ENCODE measurements around the gene SHB.
A peak's percentile ranks its signal among the peaks of the same experiment; 100 is the strongest.

The SHB gene

GRCh38 chr9:38020151-38021076, 48.6 kb downstream of the SHB start:
- FAIRE-seq, result no peak

DNA sequence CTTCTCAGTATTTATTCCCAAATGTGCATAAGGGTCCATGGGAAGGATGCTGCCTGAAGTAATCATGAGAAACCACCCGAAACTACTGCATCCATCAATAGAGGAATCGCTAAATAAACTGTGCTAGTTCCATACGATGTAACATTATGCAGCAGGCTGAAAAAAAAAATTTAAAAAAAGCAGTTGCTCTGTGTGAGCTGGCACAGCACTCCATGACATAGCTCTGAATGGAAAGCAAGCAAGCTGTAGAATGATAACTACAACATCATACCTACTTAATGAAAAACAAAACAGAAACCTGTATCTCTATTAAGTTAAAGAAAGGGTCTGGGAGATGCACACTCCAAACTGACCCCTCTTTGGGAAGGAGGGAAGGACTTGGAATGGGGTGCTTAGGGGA, 49.3 kb downstream of the SHB start:
- no peak for FAIRE-seq

GRCh38 chr9:38018958-38019602, 49.9 kb downstream of the SHB start:
- peak; percentile 85 for FAIRE-seq

DNA sequence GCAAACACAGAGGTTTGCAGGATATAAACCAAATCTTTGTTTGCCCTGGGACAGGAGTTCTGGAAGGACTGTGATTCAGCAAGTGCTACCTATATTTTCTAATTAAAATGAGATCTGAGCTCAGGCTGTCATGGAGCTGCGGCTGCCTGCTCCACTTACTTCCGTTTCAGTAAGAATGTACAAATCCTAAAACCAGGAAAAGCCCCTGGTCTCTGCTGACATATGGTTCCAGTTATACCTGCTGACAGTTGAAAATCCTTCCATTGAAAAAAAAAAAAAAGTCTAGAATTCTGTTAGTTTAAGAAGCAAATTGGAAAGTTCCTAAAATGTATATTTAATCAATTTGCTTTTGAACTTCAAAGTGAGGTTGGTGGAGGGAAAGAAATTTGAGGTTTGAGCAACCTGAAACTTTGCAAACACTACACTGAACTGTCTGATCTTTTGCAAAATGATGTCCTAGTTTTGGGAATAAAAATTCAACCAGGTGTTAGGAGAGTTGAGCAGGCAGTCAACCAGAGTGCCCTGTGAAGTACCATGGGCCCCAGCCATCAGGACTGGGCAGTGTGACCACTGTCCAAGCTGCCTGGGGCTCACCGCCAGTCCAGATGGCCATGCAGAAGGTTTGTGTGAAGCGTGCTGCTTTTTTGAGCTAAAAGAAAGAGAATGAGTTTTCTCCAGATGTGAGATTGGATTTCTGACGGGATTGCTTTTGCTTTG, 50.6 kb downstream of the SHB start:
- no peak for FAIRE-seq

GRCh38 chr9:38017885-38018186, 51.2 kb downstream of the SHB start:
- FAIRE-seq, result no peak

- FAIRE-seq, result no peak
Observed at GRCh38 chr9:38017149-38017884, 51.7 kb downstream of the SHB start.

DNA sequence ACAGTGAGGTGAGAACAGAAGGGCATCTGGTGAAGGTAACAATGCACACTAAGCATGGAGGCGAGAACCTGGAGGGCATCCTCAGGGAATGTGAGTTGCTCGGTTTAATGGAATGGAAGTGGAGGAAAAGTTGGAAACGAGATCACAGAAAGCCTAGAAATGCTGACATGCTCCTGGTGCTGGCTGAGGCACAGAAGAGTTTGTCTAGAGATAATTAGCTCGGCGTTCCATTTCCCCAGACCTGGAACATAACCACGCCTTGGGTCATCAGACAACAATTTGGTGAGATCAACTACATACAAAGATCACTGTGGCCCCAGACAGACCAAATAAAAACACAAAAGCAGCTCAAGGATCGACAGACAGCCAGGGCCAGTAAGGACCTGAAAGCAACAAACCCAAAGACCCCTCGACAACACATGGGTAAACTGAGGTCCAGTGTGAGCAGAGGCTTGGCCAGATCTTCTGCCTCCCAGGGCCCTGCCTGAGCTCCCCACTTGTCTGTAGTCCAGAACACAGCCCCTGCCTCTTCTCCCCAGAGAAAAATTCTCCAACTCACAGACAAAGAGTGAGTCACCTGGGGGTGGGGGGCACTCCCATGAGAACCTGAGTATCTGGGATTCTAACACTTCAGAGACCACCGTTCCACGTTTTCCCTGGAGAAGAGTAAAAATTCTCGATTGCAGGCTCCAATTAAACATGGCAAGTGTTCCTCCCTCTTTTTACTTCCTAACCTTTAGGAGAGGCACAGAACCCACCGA, 52.5 kb downstream of the SHB start:
- FAIRE-seq, result no peak

GRCh38 chr9:38015906-38016305, 53.1 kb downstream of the SHB start:
- no peak for FAIRE-seq

- FAIRE-seq, result no peak
Observed at GRCh38 chr9:38015266-38015665, 53.8 kb downstream of the SHB start.

DNA sequence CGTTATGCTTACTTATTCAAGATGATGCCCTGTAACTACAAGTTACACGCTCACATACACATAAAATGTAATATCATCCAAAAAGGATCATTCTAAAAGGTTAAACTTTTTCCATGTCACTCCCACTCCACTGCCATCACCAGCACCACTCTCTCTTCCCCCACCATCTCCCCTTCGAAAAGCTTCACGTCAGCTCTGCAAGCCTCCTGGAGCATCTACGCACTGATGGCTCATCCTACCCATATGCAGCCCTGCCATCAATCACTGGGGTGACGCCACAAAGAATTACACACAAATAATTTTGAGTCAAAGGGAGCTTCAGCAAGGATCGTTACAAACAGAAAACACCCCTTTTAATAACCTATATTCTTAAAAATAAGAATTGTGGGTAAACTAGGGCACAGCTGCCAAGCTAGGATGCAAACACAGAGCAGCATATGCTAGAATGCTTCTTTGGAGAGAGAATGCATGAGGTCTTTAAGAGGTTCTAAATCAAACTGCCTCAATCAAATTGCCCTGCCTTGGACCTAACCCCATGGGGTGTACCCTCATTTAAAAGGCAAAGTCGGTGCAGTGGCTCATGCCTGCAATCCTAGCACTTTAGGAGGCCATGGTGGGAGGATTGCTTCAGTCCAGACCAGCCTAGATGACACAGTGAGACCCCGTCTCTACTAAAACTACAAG, 56.1 kb downstream of the SHB start:
- no peak for FAIRE-seq

- FAIRE-seq, result no peak
Observed at GRCh38 chr9:38011991-38012390, 57.0 kb downstream of the SHB start.

DNA sequence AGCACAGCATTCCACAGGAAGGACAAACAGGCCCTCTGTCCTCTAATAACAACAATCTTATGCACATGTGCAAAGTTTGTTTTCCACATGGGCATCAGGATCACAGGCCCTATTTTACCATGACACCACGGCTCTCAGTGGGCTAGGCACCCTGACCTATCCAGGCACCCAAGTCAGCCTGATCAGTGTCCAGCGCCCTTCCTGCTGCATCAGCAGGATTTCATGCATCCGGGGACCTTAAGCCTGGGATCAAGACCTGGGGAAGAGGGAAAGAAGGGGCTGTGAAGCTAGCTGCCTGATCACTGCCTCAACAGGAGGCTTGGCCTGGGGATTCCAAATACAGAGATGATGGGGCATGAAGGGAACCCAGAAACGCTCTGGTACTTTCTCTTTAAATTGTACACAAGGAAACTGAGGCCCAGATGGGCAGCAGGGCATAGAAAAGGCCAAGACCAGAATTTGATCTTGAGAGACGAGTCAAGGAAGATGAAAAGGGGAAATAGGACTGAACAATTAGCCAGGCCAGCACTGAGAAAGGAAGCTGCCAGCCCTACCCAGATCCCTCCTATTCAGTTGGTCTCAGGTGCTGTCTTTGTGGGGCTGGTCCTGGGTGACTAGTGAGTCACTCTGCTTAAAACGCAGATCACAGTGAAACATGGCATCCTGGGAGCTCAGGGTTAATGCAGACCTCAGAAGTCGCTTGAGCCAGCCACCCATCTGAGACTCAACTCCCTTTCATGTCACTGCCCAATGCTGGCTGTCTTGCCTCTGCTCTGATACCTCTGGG, 57.9 kb downstream of the SHB start:
- FAIRE-seq, result no peak

- FAIRE-seq, result no peak
Observed at GRCh38 chr9:38009990-38010389, 59.0 kb downstream of the SHB start.

- no peak for FAIRE-seq
Observed at GRCh38 chr9:38009035-38009501, 60.0 kb downstream of the SHB start.

DNA sequence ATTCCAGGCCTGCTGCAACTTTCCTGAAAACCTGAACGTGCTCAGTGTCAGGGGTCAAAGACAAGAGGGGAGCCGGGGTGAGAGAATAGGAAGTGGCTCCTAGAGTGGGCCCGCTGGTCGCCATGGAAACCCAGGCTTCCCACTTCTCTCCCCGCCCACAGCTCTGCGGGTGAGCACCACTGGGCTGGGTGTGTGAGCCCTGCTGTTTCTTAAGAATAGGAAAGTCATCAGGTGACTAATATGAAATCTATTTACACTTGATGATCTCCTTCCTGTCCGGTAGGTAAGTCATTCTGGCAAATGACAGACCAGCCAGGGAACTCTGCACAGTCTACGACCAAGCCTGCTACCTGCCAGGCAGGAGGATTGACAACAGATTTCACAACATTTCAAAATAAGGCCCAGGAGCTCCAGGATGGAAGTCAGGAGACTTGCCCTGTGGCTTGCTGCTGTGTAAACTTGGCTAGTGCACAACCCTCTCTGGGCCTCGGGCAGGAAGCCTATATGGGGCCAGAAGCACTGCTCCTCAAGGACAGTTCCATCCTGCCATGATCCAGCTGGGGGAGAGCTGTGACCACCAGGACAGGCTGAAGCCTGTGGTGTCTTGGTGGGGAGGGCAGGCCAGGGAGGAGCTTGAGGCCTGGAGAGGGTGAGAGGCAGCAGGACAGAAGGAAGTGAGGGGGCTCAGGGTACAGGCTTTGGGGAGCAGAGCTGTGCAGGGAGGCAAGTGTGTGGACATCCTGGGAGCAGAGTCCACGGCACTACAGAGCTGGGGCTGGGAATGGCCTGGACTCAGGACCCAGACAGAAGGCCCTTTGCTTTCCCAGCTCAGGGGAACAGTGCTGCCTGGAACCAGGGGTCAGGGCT, 60.6 kb downstream of the SHB start:
- FAIRE-seq, result no peak

- FAIRE-seq, result no peak
Observed at GRCh38 chr9:38007016-38007415, 62.0 kb downstream of the SHB start.

DNA sequence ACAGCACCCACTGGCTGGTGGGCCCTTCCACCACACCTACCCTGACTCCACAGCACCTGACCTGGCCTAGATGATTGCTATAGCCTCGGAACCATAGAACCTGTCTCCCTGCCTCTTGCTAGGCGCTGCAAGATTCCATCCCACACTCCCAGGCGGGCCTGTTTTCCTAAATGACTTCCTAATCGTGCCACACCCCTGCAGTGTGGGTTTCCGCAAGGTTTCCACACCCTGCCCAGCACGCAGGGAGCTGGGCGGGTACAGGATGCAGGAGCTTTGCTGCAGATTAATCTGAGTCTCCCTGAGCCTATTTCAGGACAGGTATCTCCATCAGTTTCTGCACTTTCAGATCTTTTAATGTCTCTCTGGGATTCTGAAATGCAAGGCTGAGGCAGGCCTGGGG, 62.9 kb downstream of the SHB start:
- FAIRE-seq, result no peak

GRCh38 chr9:38004809-38005560, 64.0 kb downstream of the SHB start:
- FAIRE-seq, result no peak

All from islet of Langerhans (tissue), 1 donor.